DLD1 (cell line): ENCODE measurements around the gene NCBP3.

Source experiments
- in situ Hi-C: cut with HindIII; loops from 2 replicates; pipeline ENCODE4 v1.10.0; 2017; ENCODE audit warnings: low sequenced_read_pairs

NCBP3 gene

GRCh38 chr17:3880983-3881382 lies 34.9 kb upstream of the NCBP3 start:
- in situ Hi-C loops = no loop called here

GRCh38 chr17:3879591-3880417 lies 33.8 kb upstream of the NCBP3 start:
- in situ Hi-C loops = no loop called here

GRCh38 chr17:3879186-3879585 lies 33.1 kb upstream of the NCBP3 start:
- in situ Hi-C loops = no loop called here

- in situ Hi-C loops = no loop called here
These were observed 31.2 kb upstream of the NCBP3 start for GRCh38 chr17:3877220-3877619.

GRCh38 chr17:3875317-3875716 lies 29.3 kb upstream of the NCBP3 start:
- in situ Hi-C loops = no loop called here

GRCh38 chr17:3873862-3874261 lies 27.8 kb upstream of the NCBP3 start:
- in situ Hi-C loops = loop anchor here (25.0 kb wide), 1 partner anchor 138 kb away; no protein-coding TSS in a partner anchor

GRCh38 chr17:3870871-3871306 lies 24.8 kb upstream of the NCBP3 start:
- in situ Hi-C loops = loop anchor here (25.0 kb wide), 1 partner anchor 141 kb away; no protein-coding TSS in a partner anchor

- in situ Hi-C loops = loop anchor here (25.0 kb wide), 1 partner anchor 145 kb away; no protein-coding TSS in a partner anchor
These were observed 21.6 kb upstream of the NCBP3 start for GRCh38 chr17:3867606-3868005.

GRCh38 chr17:3867106-3867505 lies 21.1 kb upstream of the NCBP3 start:
- in situ Hi-C loops = loop anchor here (25.0 kb wide), 1 partner anchor 145 kb away; no protein-coding TSS in a partner anchor

GRCh38 chr17:3866276-3866675 lies 20.2 kb upstream of the NCBP3 start:
- in situ Hi-C loops = loop anchor here (25.0 kb wide), 1 partner anchor 146 kb away; no protein-coding TSS in a partner anchor

GRCh38 chr17:3865176-3865575 lies 19.1 kb upstream of the NCBP3 start:
- in situ Hi-C loops = loop anchor here (25.0 kb wide), 1 partner anchor 147 kb away; no protein-coding TSS in a partner anchor

- in situ Hi-C loops = loop anchor here (25.0 kb wide), 1 partner anchor 148 kb away; no protein-coding TSS in a partner anchor
These were observed 18.5 kb upstream of the NCBP3 start for GRCh38 chr17:3864534-3864933.

- in situ Hi-C loops = loop anchor here (25.0 kb wide), 1 partner anchor 150 kb away; no protein-coding TSS in a partner anchor
These were observed 16.0 kb upstream of the NCBP3 start for GRCh38 chr17:3861761-3862681.

GRCh38 chr17:3860939-3861700 lies 15.1 kb upstream of the NCBP3 start:
- in situ Hi-C loops = loop anchor here (25.0 kb wide), 1 partner anchor 151 kb away; no protein-coding TSS in a partner anchor

- in situ Hi-C loops = loop anchor here (25.0 kb wide), 1 partner anchor 152 kb away; no protein-coding TSS in a partner anchor
These were observed 13.9 kb upstream of the NCBP3 start for GRCh38 chr17:3859940-3860339.

- in situ Hi-C loops = loop anchor here (25.0 kb wide), 1 partner anchor 155 kb away; no protein-coding TSS in a partner anchor
These were observed 11.4 kb upstream of the NCBP3 start for GRCh38 chr17:3857261-3858105.

- in situ Hi-C loops = loop anchor here (25.0 kb wide), 1 partner anchor 158 kb away; no protein-coding TSS in a partner anchor
These were observed 8.2 kb upstream of the NCBP3 start for GRCh38 chr17:3854204-3854603.

- in situ Hi-C loops = loop anchor here (25.0 kb wide), 1 partner anchor 160 kb away; no protein-coding TSS in a partner anchor
These were observed 6.5 kb upstream of the NCBP3 start for GRCh38 chr17:3852561-3852960.
